HL-60 (cell line): Measurements from ENCODE around the gene CES4A.
"Not testable (repeated sequence)": the region's sequence is repeated elsewhere in the genome, so short reads cannot be mapped to it uniquely, and the experiment has no call there.

Source experiments
- CTCF ChIP-seq: IDR thresholded peaks from one replicate; pipeline ENCODE4 v1.5.1; 2011; ENCODE audit warnings: low read length, control low read depth, inconsistent platforms; ENCODE audit not compliant: insufficient read depth
- POLR2AphosphoS5 ChIP-seq: IDR thresholded peaks from 2 replicates; pipeline ENCODE4 v1.6.1; 2012; ENCODE audit warnings: low read depth

DNA sequence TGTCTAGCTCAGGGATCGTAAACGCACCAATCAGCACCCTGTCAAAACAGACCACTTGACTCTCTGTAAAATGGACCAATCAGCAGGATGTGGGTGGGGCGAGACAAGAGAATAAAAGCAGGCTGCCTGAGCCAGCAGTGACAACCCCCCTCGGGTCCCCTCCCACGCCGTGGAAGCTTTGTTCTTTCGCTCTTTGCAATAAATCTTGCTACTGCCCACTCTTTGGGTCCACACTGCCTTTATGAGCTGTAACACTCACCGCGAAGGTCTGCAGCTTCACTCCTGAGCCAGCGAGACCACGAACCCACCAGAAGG is 13.5 kb upstream of the CES4A start:
- TF ChIP-seq CTCF, POLR2AphosphoS5: not testable (repeated sequence)
